Hepatocyte (in vitro differentiated cells): ENCODE data around the gene DTL. TPM values are rescaled to one million over a fixed set of nuclear protein-coding genes. Genes with fewer than 3 reads are reported as not detected.

Experiments
- DNase-seq: peaks from one replicate; pipeline ENCODE4 v3.0.0-alpha.2; 2016; ENCODE audit warnings: low spot score
- H2AFZ ChIP-seq: fragments of 200-600 bp; sonication (generic); 2 replicates; pipeline ENCODE4 v1.6.0; 2016; ENCODE audit warnings: antibody characterized with exemption, mild to moderate bottlenecking
- H3K27ac ChIP-seq: fragments of 200-600 bp; sonication (generic); 2 replicates; pipeline ENCODE4 v1.5.1; 2016; ENCODE audit warnings: mild to moderate bottlenecking
- H3K27me3 ChIP-seq: fragments of 200-600 bp; sonication (generic); 2 replicates; pipeline ENCODE4 v1.6.1; 2016
- H3K36me3 ChIP-seq: fragments of 200-600 bp; sonication (generic); replicated peaks from 2 replicates; pipeline ENCODE4 v1.5.1; 2016; ENCODE audit warnings: low read depth; ENCODE audit not compliant: insufficient read depth
- H3K4me1 ChIP-seq: fragments of 200-600 bp; sonication (generic); 2 replicates; pipeline ENCODE4 v1.5.1; 2016; ENCODE audit warnings: mild to moderate bottlenecking, moderate library complexity; ENCODE audit not compliant: insufficient read depth
- H3K4me2 ChIP-seq: fragments of 200-600 bp; sonication (generic); 2 replicates; pipeline ENCODE4 v1.6.0; 2016
- H3K4me3 ChIP-seq: fragments of 200-600 bp; sonication (generic); 2 replicates; pipeline ENCODE4 v1.5.1; 2016; ENCODE audit warnings: mild to moderate bottlenecking
- H3K79me2 ChIP-seq: fragments of 200-600 bp; sonication (generic); 2 replicates; pipeline ENCODE4 v1.6.0; 2017; ENCODE audit warnings: mild to moderate bottlenecking
- H3K9me2 ChIP-seq: fragments of 200-600 bp; sonication (generic); replicated peaks from 2 replicates; pipeline ENCODE4 v1.6.0; 2017; ENCODE audit warnings: mild to moderate bottlenecking; ENCODE audit not compliant: insufficient read depth
- H3K9me3 ChIP-seq: fragments of 200-600 bp; sonication (generic); 2 replicates; pipeline ENCODE4 v1.5.1; 2016; ENCODE audit warnings: low read depth, mild to moderate bottlenecking
- H4K20me1 ChIP-seq: fragments of 200-600 bp; sonication (generic); 2 replicates; pipeline ENCODE4 v1.6.0; 2016; ENCODE audit warnings: mild to moderate bottlenecking; ENCODE audit not compliant: insufficient read depth, poor library complexity, severe bottlenecking
- EZH2 ChIP-seq: fragments of 200-600 bp; sonication (generic); IDR thresholded peaks from 2 replicates; pipeline ENCODE4 v1.6.1; 2016; ENCODE audit warnings: antibody characterized with exemption, mild to moderate bottlenecking, borderline replicate concordance
- EZH2phosphoT487 ChIP-seq: fragments of 200-600 bp; sonication (generic); IDR thresholded peaks from one replicate; pipeline ENCODE4 v1.6.1; 2018; ENCODE audit warnings: antibody characterized with exemption, mild to moderate bottlenecking, low read depth, moderate library complexity; ENCODE audit not compliant: unreplicated experiment, severe bottlenecking
- WGBS: methylation state at CpG from one replicate; pipeline ENCODE4 v1.1.6; 2016; ENCODE audit warnings: low lambda C conversion rate; ENCODE audit errors: missing lambda C conversion rate; 5-methylcytosine and 5-hydroxymethylcytosine counted together
- polyA plus RNA-seq: library from polyadenylated mRNA; unstranded; fragments of >200 nt; fragmentation: Nextera tagmentation; extraction: Ambion mirVana; gene quantifications from 2 replicates; pipeline ENCODE4 v1.2.1, GENCODE V29; 2016
- total RNA-seq: library from RNA; depleted of rRNA; stranded (reverse); fragments of >200 nt; gene quantifications from 2 replicates; pipeline ENCODE4 v1.2.3, GENCODE V29; 2014
- TF ChIP-seq, protein P1 (sequence below): fragments of 200-600 bp; sonication (generic); IDR thresholded peaks from 2 replicates; pipeline ENCODE4 v1.5.1; 2016; ENCODE audit warnings: antibody characterized with exemption, mild to moderate bottlenecking; ENCODE audit not compliant: poor library complexity

The DTL gene
- total and polyA plus RNA-seq, 2 experiments from 2014 or later: 3.1 to 6.7 TPM

DNA sequence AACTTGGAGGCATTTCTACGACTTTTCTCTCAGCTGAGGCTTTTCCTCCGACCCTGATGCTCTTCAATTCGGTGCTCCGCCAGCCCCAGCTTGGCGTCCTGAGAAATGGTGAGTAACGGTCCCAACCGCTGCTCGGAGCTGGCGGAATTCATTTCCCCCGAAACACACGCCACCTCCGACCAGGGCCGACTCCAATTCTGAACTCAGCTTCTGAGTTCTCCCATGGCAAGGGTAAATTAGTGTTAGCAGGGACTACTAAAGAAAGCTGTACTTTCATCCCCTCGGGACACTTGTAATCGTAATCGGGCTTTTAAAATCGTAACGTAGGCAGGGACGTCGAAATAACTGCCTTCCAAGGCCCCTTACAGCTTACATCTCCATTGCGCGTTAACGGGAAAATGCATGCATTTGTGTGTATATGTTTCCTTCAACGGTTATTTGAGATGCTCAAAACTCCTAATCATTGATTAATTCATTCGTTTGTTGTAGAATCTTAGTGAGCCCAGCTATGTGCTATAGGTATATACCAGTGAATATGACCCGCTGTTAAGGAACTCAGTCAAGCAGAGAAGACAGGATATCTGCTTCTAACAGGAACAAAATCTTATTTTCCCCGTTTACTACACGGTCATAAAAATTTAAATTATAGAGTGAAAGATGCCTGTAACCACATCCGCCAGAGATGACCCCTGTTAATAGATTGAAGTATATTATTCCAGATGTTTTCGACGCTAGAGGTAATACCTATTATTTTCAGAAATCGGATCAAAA is 472 bp downstream of the DTL start:
- TF ChIP-seq, protein P1, sequence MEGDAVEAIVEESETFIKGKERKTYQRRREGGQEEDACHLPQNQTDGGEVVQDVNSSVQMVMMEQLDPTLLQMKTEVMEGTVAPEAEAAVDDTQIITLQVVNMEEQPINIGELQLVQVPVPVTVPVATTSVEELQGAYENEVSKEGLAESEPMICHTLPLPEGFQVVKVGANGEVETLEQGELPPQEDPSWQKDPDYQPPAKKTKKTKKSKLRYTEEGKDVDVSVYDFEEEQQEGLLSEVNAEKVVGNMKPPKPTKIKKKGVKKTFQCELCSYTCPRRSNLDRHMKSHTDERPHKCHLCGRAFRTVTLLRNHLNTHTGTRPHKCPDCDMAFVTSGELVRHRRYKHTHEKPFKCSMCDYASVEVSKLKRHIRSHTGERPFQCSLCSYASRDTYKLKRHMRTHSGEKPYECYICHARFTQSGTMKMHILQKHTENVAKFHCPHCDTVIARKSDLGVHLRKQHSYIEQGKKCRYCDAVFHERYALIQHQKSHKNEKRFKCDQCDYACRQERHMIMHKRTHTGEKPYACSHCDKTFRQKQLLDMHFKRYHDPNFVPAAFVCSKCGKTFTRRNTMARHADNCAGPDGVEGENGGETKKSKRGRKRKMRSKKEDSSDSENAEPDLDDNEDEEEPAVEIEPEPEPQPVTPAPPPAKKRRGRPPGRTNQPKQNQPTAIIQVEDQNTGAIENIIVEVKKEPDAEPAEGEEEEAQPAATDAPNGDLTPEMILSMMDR: no peak
- TF ChIP-seq EZH2 (no peak), EZH2phosphoT487 (no peak)
- no peaks in the 10 kb centered on the region for H3K27me3 ChIP-seq
- no peaks in the 10 kb centered on the region for H3K36me3 ChIP-seq
- H3K4me2 ChIP-seq: peak overlapping the region; percentile 77
- WGBS: 1% methylated on average over 32 of the region's 32 CpGs
- H3K79me2 ChIP-seq: peaks cover 65% of the 10 kb centered on the region
- peak overlapping the region; percentile 22 for H3K4me3 ChIP-seq
- peaks cover 11% of the 10 kb centered on the region for H3K4me1 ChIP-seq
- no peaks in the 10 kb centered on the region for H4K20me1 ChIP-seq
- H3K9me3 ChIP-seq: no peaks in the 10 kb centered on the region
- peak overlapping the region; percentile 64 for H2AFZ ChIP-seq
- DNase-seq: no peak
- H3K9me2 ChIP-seq: no peaks in the 10 kb centered on the region
- H3K27ac ChIP-seq: no peak overlapping the region

DNA sequence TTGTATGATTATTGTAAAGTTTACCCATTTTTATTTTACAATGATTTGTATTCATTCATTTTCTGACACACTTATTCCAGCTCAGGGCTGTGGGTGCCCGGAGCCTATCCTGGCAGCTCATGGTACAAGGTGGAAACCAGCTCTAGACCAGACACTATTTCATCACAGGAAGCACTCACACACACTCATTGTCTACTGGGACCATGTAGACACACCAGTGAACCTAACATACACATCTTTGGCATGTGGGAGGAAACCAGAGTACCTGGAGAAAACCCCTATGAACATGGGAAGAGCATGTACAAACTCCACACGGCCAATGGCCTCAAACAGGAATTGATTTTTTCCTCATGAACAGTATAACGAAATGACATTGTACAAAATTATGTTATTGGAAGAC is 2.4 kb downstream of the DTL start:
- H3K4me3 ChIP-seq: no peak overlapping the region
- peaks cover 7% of the 10 kb centered on the region for H3K4me1 ChIP-seq
- no peak for TF ChIP-seq EZH2
- TF ChIP-seq EZH2phosphoT487: no peak
- TF ChIP-seq, protein P1: no peak
- no peak for DNase-seq
- no peaks in the 10 kb centered on the region for H3K9me3 ChIP-seq
- peaks cover 50% of the 10 kb centered on the region for H3K79me2 ChIP-seq
- H3K9me2 ChIP-seq: no peaks in the 10 kb centered on the region
- H3K27me3 ChIP-seq: no peaks in the 10 kb centered on the region
- no peaks in the 10 kb centered on the region for H3K36me3 ChIP-seq
- H2AFZ ChIP-seq: no peak overlapping the region
- no peak overlapping the region for H3K4me2 ChIP-seq
- no peaks in the 10 kb centered on the region for H4K20me1 ChIP-seq
- no peak overlapping the region for H3K27ac ChIP-seq
- WGBS: 85% methylated on average over 3 of the region's 3 CpGs

DNA sequence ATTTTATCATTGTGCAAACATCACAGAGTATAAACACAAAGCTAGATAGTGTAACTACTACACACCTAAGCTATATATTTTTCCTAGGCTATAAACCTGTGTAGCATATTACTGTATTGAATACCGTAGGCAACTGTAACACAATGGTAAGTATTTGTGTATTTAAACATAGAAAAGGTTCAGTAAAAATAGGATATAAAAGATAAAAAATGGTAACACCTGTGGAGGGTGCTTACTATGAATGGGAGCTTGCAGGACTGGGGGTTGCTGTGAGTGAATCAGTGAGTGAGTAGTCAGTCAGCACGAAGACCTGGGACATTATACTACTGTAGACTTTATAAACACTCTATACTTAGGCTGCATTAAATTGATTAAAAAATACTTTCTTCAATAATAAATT is 4.1 kb downstream of the DTL start:
- H3K4me3 ChIP-seq: no peak overlapping the region
- no peaks in the 10 kb centered on the region for H4K20me1 ChIP-seq
- no peak overlapping the region for H2AFZ ChIP-seq
- no peaks in the 10 kb centered on the region for H3K27me3 ChIP-seq
- no peaks in the 10 kb centered on the region for H3K4me1 ChIP-seq
- DNase-seq: no peak
- WGBS: 88% methylated on average over 2 of the region's 2 CpGs
- H3K27ac ChIP-seq: no peak overlapping the region
- no peaks in the 10 kb centered on the region for H3K36me3 ChIP-seq
- H3K79me2 ChIP-seq: peaks cover 34% of the 10 kb centered on the region
- TF ChIP-seq EZH2 (no peak), EZH2phosphoT487 (no peak)
- TF ChIP-seq, protein P1: no peak
- no peaks in the 10 kb centered on the region for H3K9me3 ChIP-seq
- H3K9me2 ChIP-seq: no peaks in the 10 kb centered on the region
- H3K4me2 ChIP-seq: no peak overlapping the region
